NB4 (cell line): ENCODE data around the gene CMPK1.

Experiments
- DNase-seq: peaks from one replicate; pipeline ENCODE4 v3.0.0; 2010; ENCODE audit warnings: low read depth
- H3K4me3 ChIP-seq: one replicate; pipeline ENCODE4 v1.5.1; 2011; ENCODE audit warnings: mild to moderate bottlenecking, low read depth, low read length, moderate library complexity
- CTCF ChIP-seq: IDR thresholded peaks from one replicate; pipeline ENCODE4 v1.5.1; 2012; ENCODE audit warnings: low read depth, low read length
- MAX ChIP-seq: IDR thresholded peaks from 2 replicates; pipeline ENCODE4 v1.6.1; 2011; ENCODE audit warnings: low read depth, low read length
- MYC ChIP-seq: IDR thresholded peaks from 2 replicates; pipeline ENCODE4 v1.6.1; 2011; ENCODE audit warnings: low read depth, low read length
- POLR2A ChIP-seq: IDR thresholded peaks from 2 replicates; pipeline ENCODE4 v1.6.1; 2011; ENCODE audit warnings: mild to moderate bottlenecking; ENCODE audit not compliant: insufficient read length; ENCODE audit errors: extremely low read depth

The CMPK1 gene

GRCh38 chr1:47326271-47326670 lies 7.3 kb upstream of the CMPK1 start:
- no peak overlapping the region for H3K4me3 ChIP-seq
- DNase-seq, result no peak
- no peak for TF ChIP-seq CTCF
- TF ChIP-seq MAX, result no peak
- no peak for TF ChIP-seq POLR2A
- TF ChIP-seq MYC, result no peak

GRCh38 chr1:47328992-47329391 lies 4.6 kb upstream of the CMPK1 start:
- DNase-seq, result no peak
- H3K4me3 ChIP-seq, result no peak overlapping the region
- no peak for TF ChIP-seq CTCF

GRCh38 chr1:47330212-47330611 lies 3.4 kb upstream of the CMPK1 start:
- no peak for DNase-seq
- H3K4me3 ChIP-seq, result no peak overlapping the region
- no peak for TF ChIP-seq MAX
- TF ChIP-seq POLR2A, result no peak
- no peak for TF ChIP-seq MYC
- TF ChIP-seq CTCF, result no peak

GRCh38 chr1:47331875-47332274 lies 1.7 kb upstream of the CMPK1 start:
- no peak for DNase-seq
- no peak overlapping the region for H3K4me3 ChIP-seq
- TF ChIP-seq CTCF, result no peak
- TF ChIP-seq MAX, result no peak
- no peak for TF ChIP-seq POLR2A
- no peak for TF ChIP-seq MYC

GRCh38 chr1:47332779-47333577 lies 612 bp upstream of the CMPK1 start:
- peak overlapping the region; percentile 88 for H3K4me3 ChIP-seq
- TF ChIP-seq MAX (no peak), CTCF (no peak), POLR2A (no peak), MYC (no peak)
- DNase-seq, result no peak
